Esophagus muscularis mucosa (tissue), 4 donors: ENCODE measurements around the gene NR1H2. TPM values are rescaled to one million over a fixed set of nuclear protein-coding genes. Genes with fewer than 3 reads are reported as not detected.

ENCODE experiments used
- DNase-seq: peaks from one replicate; pipeline ENCODE4 v3.0.0-alpha.2; 2017; ENCODE audit errors: extremely low spot score
- H3K27ac ChIP-seq, 4 donors: fragments of 200-600 bp; sonication (generic); replicated peaks in 1 of 4; 1 replicate in 3 of 4; 2 replicates in 1 of 4; pipeline ENCODE4 v1.5.1; 2016 to 2019; ENCODE audit warnings: mild to moderate bottlenecking in 1 of 4
- H3K27me3 ChIP-seq, 4 donors: fragments of 200-600 bp; sonication (generic); one replicate each; pipeline versions ENCODE4 v1.5.1 to v1.6.0; 2016 to 2019
- H3K36me3 ChIP-seq, 4 donors: fragments of 200-600 bp; sonication (generic); one replicate each; pipeline ENCODE4 v1.5.1; 2016 to 2019
- H3K4me1 ChIP-seq, 4 donors: fragments of 200-600 bp; sonication (generic); one replicate each; pipeline ENCODE4 v1.5.1; 2016 to 2019
- H3K4me3 ChIP-seq, 4 donors: fragments of 200-600 bp; sonication (generic); 1 replicate in 2 of 4; 2 replicates in 2 of 4; pipeline ENCODE4 v1.5.1; 2016 to 2019; ENCODE audit warnings: mild to moderate bottlenecking in 4 of 4, moderate library complexity in 1 of 4
- H3K9me3 ChIP-seq, 4 donors: fragments of 200-600 bp; sonication (generic); 1 replicate in 3 of 4; 2 replicates in 1 of 4; pipeline ENCODE4 v1.5.1; 2016 to 2019
- CTCF ChIP-seq, 3 experiments: fragments of 200-600 bp in 2 of 3; fragments of 450-650 bp in 1 of 3; sonication (generic) in 2 of 3; IDR thresholded peaks; one replicate each; pipeline ENCODE4 v1.5.1; 2017 to 2019; ENCODE audit warnings: antibody characterized with exemption in 3 of 3, mild to moderate bottlenecking in 2 of 3, moderate library complexity in 1 of 3
- EP300 ChIP-seq: sonication (generic); formaldehyde crosslinking; IDR thresholded peaks from one replicate; pipeline ENCODE4 v1.6.1; 2017; ENCODE audit warnings: antibody characterized with exemption
- POLR2A ChIP-seq: fragments of 450-650 bp; IDR thresholded peaks from one replicate; pipeline ENCODE4 v1.6.1; 2017; ENCODE audit warnings: antibody characterized with exemption, moderate library complexity, mild to moderate bottlenecking, low read depth
- POLR2AphosphoS5 ChIP-seq, 2 donors: sonication (generic); formaldehyde crosslinking; IDR thresholded peaks; one replicate each; pipeline ENCODE4 v1.6.1; 2017; ENCODE audit warnings: antibody characterized with exemption in 2 of 2
- WGBS: methylation state at CpG from one replicate; pipeline ENCODE4 v1.1.5; 2018; 5-methylcytosine and 5-hydroxymethylcytosine counted together
- intact Hi-C: fragments of 100-400 bp; cut with DNase I; formaldehyde crosslinking; loops from one replicate; pipeline ENCODE4 v1.15.1; 2023
- total RNA-seq, 4 donors: library from RNA; depleted of rRNA; stranded (reverse); fragments of >200 nt; gene quantifications; one replicate each; pipeline versions ENCODE4 v1.1.0 to v1.2.1, GENCODE V29; 2016

Gene NR1H2
- total RNA-seq, 4 donors from 2014 or later = 123 to 224 (median 191) TPM

- 92% methylated on average over 5 of the region's 10 CpGs for WGBS
- TF ChIP-seq CTCF (IDR thresholded peaks at IDR 0.05) = no peak
- no peak for TF ChIP-seq EP300
- no peak overlapping the region for H3K27ac ChIP-seq
Observed at GRCh38 chr19:50410109-50410508, 33.9 kb downstream of the NR1H2 start.

GRCh38 chr19:50412419-50412818 is 36.2 kb downstream of the NR1H2 start:
- Histone ChIP-seq H3K4me3 (no peak overlapping the region), H3K27ac (no peak overlapping the region), H3K27me3 (peaks cover 0 to 13% (median 4%) of the 10 kb centered on the region in 4 donors), H3K4me1 (peaks cover 0 to 8% (median 4%) of the 10 kb centered on the region in 4 donors), H3K9me3 (no peaks in the 10 kb centered on the region), H3K36me3 (peaks cover 0 to 50% (median 28%) of the 10 kb centered on the region in 4 donors)
- TF ChIP-seq CTCF (IDR thresholded peaks at IDR 0.05) (no peak), POLR2A (no peak), POLR2AphosphoS5 (IDR thresholded peaks at IDR 0.05) (no peak), EP300 (no peak)
- 93% methylated on average over 2 of the region's 2 CpGs for WGBS
- no peak for DNase-seq
- intact Hi-C loops = loop anchor here (5.0 kb wide), 1 partner anchor 45 kb away; the partner anchor contains the start of gene NAPSA

More at GRCh38 chr19:50410109-50410508, 33.9 kb downstream of the NR1H2 start:
- intact Hi-C loops = loop anchor here (5.0 kb wide), 1 partner anchor 43 kb away; the partner anchor contains the start of gene NAPSA
- no peak for DNase-seq
- Histone ChIP-seq H3K36me3 (peaks cover 0 to 69% (median 45%) of the 10 kb centered on the region in 4 donors), H3K9me3 (no peaks in the 10 kb centered on the region), H3K27me3 (no peaks in the 10 kb centered on the region), H3K4me3 (no peak overlapping the region), H3K4me1 (peaks cover 0 to 8% (median 4%) of the 10 kb centered on the region in 4 donors)

- Histone ChIP-seq H3K4me3 (no peak overlapping the region), H3K36me3 (peaks cover 0 to 45% (median 26%) of the 10 kb centered on the region in 4 donors), H3K27me3 (peaks cover 0 to 20% (median 7%) of the 10 kb centered on the region in 4 donors), H3K9me3 (no peaks in the 10 kb centered on the region), H3K27ac (no peak overlapping the region), H3K4me1 (peaks cover 0 to 9% (median 4%) of the 10 kb centered on the region in 4 donors)
- WGBS = 92% methylated on average over 13 of the region's 13 CpGs
- TF ChIP-seq POLR2A (no peak), CTCF (IDR thresholded peaks at IDR 0.05) (no peak), POLR2AphosphoS5 (IDR thresholded peaks at IDR 0.05) (no peak), EP300 (no peak)
- intact Hi-C loops = loop anchor here (5.0 kb wide), 1 partner anchor 46 kb away; the partner anchor contains the start of gene NAPSA
- DNase-seq = no peak
Observed at GRCh38 chr19:50413096-50413495, 36.8 kb downstream of the NR1H2 start.

GRCh38 chr19:50413531-50413930 is 37.3 kb downstream of the NR1H2 start:
- intact Hi-C loops = loop anchor here (5.0 kb wide), 1 partner anchor 46 kb away; the partner anchor contains the start of gene NAPSA
- no peak for TF ChIP-seq POLR2A
- no peak for TF ChIP-seq EP300
- no peak for TF ChIP-seq POLR2AphosphoS5 (IDR thresholded peaks at IDR 0.05)
- no peak for TF ChIP-seq CTCF (IDR thresholded peaks at IDR 0.05)
- H3K4me1 ChIP-seq = peaks cover under 1 to 14% (median 7%) of the 10 kb centered on the region in 4 donors
- WGBS = 95% methylated on average over 7 of the region's 21 CpGs
- no peaks in the 10 kb centered on the region for H3K9me3 ChIP-seq
- no peak overlapping the region for H3K4me3 ChIP-seq
- peaks cover 0 to 24% (median 12%) of the 10 kb centered on the region in 4 donors for H3K27me3 ChIP-seq
- DNase-seq = no peak
- peaks cover 0 to 40% (median 23%) of the 10 kb centered on the region in 4 donors for H3K36me3 ChIP-seq
- no peak overlapping the region for H3K27ac ChIP-seq
